HCT116 (cell line): ENCODE data around the gene HLA-DOA. TPM values are rescaled to one million over a fixed set of nuclear protein-coding genes. Genes with fewer than 3 reads are reported as not detected.
A peak's percentile ranks its signal among the peaks of the same experiment; 100 is the strongest.

Source experiments
- ATAC-seq: fragments of 200-7000 bp; cut with Tn5 transposase; 2 replicates; pipeline ENCODE4 v1.9.1; 2020; ENCODE audit warnings: mild to moderate bottlenecking, moderate library complexity
- Bru-seq: library from RNA; stranded (reverse); fragments of 400-500 nt; gene quantifications from one replicate; lab custom pipeline; 2021; lab: Mats Ljungman, UMichigan
- BruChase-seq, 2 experiments: library from RNA; stranded (reverse); fragments of 400-500 nt; gene quantifications; one replicate each; lab custom pipeline; 2021; lab: Mats Ljungman, UMichigan
- BruUV-seq: library from RNA; stranded (reverse); fragments of 400-500 nt; replicated peaks from 2 replicates; lab custom pipeline; 2021; lab: Mats Ljungman, UMichigan
- CTCF ChIA-PET: fragments of 300-600 bp; sonication (Branson Sonifier 250); formaldehyde crosslinking; loops from one replicate; lab custom pipeline; 2021; ENCODE audit warnings: antibody characterized with exemption; lab: Charles Lee
- POLR2A ChIA-PET: fragments of 300-600, 350-600 bp; sonication (Branson Sonifier 250); formaldehyde crosslinking; loops from one replicate; lab custom pipeline; 2021; ENCODE audit warnings: antibody characterized with exemption; lab: Charles Lee
- RAD21 ChIA-PET, 2 experiments: fragments of 300-600 bp; sonication (Branson Sonifier 250); formaldehyde crosslinking; loops; one replicate each; lab custom pipeline; 2023; ENCODE audit warnings: low total read pairs in 2 of 2; ENCODE audit not compliant: uncharacterized antibody in 2 of 2, unreplicated experiment in 2 of 2, low non-redundant PET in 1 of 2; lab: Charles Lee
- DNase-seq: peaks from one replicate; pipeline ENCODE4 v3.0.0-alpha.2; 2010; ENCODE audit warnings: low read depth, low spot score
- H2AFZ ChIP-seq: fragments of 200-600 bp; shearing (Covaris generic), sonication (generic); 2 replicates; pipeline ENCODE4 v1.6.1; 2017; ENCODE audit warnings: low read depth, mixed run types, mixed read lengths, antibody characterized with exemption, low read length; ENCODE audit not compliant: poor library complexity, severe bottlenecking
- H3K27ac ChIP-seq: 2 replicates; pipeline ENCODE4 v1.5.1; 2012; ENCODE audit warnings: low read depth, low read length
- H3K27me3 ChIP-seq: fragments of 200-600 bp; sonication (generic); 2 replicates; pipeline ENCODE4 v1.6.1; 2016; ENCODE audit warnings: mixed run types, low read length, mixed read lengths; ENCODE audit not compliant: insufficient read depth
- H3K36me3 ChIP-seq, 2 experiments: fragments of 200-500 bp in 1 of 2; fragments of 200-600 bp in 1 of 2; sonication (Bioruptor generic) in 1 of 2; sonication (generic) in 1 of 2; 2 replicates each; pipeline versions ENCODE4 v1.5.1 to v1.6.1; 2014 to 2016; ENCODE audit warnings: low read length in 2 of 2, inconsistent platforms in 1 of 2, mixed read lengths in 1 of 2, mixed run types in 1 of 2; ENCODE audit not compliant: insufficient read depth in 2 of 2, control insufficient read depth in 1 of 2
- H3K4me1 ChIP-seq, 2 experiments: fragments of 200-600 bp in 1 of 2; sonication (generic) in 1 of 2; 2 replicates each; pipeline versions ENCODE4 v1.5.1 to v1.6.1; 2012 to 2017; ENCODE audit warnings: low read length in 2 of 2, inconsistent platforms in 1 of 2, mild to moderate bottlenecking in 1 of 2, mixed read lengths in 1 of 2, mixed run types in 1 of 2, moderate library complexity in 1 of 2; ENCODE audit not compliant: insufficient read depth in 2 of 2, control insufficient read depth in 1 of 2
- H3K4me2 ChIP-seq: fragments of 200-600 bp; sonication (generic); 2 replicates; pipeline ENCODE4 v1.6.1; 2017; ENCODE audit warnings: mixed run types, low read length, mixed read lengths
- H3K4me3 ChIP-seq, 2 experiments: fragments of 200-600 bp in 1 of 2; sonication (generic) in 1 of 2; replicated peaks in 1 of 2; 2 replicates each; pipeline ENCODE4 v1.5.1; 2011 to 2016; ENCODE audit warnings: low read length in 2 of 2, control low read depth in 1 of 2, low read depth in 1 of 2, mild to moderate bottlenecking in 1 of 2, mixed read lengths in 1 of 2, mixed run types in 1 of 2
- H3K79me2 ChIP-seq: fragments of 200-600 bp; sonication (generic); 2 replicates; pipeline ENCODE4 v1.6.1; 2017; ENCODE audit warnings: mild to moderate bottlenecking, mixed run types, low read length, moderate library complexity, mixed read lengths; ENCODE audit not compliant: insufficient read depth
- H3K9ac ChIP-seq: fragments of 200-600 bp; sonication (generic); 2 replicates; pipeline ENCODE4 v1.6.1; 2016; ENCODE audit warnings: low read length, mixed read lengths
- H3K9me2 ChIP-seq: fragments of 200-600 bp; sonication (generic), shearing (Covaris generic); 2 replicates; pipeline ENCODE4 v1.6.1; 2017; ENCODE audit warnings: mixed run types, mild to moderate bottlenecking, moderate library complexity; ENCODE audit not compliant: insufficient read depth
- H3K9me3 ChIP-seq, 2 experiments: fragments of 200-500 bp in 1 of 2; fragments of 200-600 bp in 1 of 2; sonication (Bioruptor generic) in 1 of 2; sonication (generic) in 1 of 2; 2 replicates each; pipeline ENCODE4 v1.6.1; 2014 to 2017; ENCODE audit warnings: low read length in 2 of 2, mixed read lengths in 2 of 2, inconsistent platforms in 1 of 2, low read depth in 1 of 2, mild to moderate bottlenecking in 1 of 2, mixed run types in 1 of 2, moderate library complexity in 1 of 2; ENCODE audit not compliant: control insufficient read depth in 1 of 2, insufficient read depth in 1 of 2
- H4K20me1 ChIP-seq: fragments of 200-600 bp; sonication (generic), shearing (Covaris generic); 2 replicates; pipeline ENCODE4 v1.6.1; 2017; ENCODE audit warnings: mixed run types, mild to moderate bottlenecking, moderate library complexity; ENCODE audit not compliant: insufficient read depth
- CBX3 ChIP-seq: IDR thresholded peaks from 2 replicates; pipeline ENCODE4 v1.6.1; 2012; ENCODE audit warnings: low read depth
- CEBPB ChIP-seq: IDR thresholded peaks from 2 replicates; pipeline ENCODE4 v1.6.1; 2012; ENCODE audit warnings: low read depth
- EGR1 ChIP-seq: IDR thresholded peaks from 2 replicates; pipeline ENCODE4 v1.6.1; 2012; ENCODE audit warnings: low read depth
- ELF1 ChIP-seq: IDR thresholded peaks from 2 replicates; pipeline ENCODE4 v1.6.1; 2012; ENCODE audit warnings: low read depth, borderline replicate concordance
- EZH2 ChIP-seq: fragments of 200-600 bp; sonication (generic); IDR thresholded peaks from 2 replicates; pipeline ENCODE4 v1.6.1; 2017; ENCODE audit warnings: antibody characterized with exemption, mixed run types
- EZH2phosphoT487 ChIP-seq: fragments of 200-600 bp; IDR thresholded peaks from 2 replicates; pipeline ENCODE4 v1.6.1; 2018; ENCODE audit warnings: antibody characterized with exemption, borderline replicate concordance
- FOSL1 ChIP-seq: IDR thresholded peaks from 2 replicates; pipeline ENCODE4 v1.6.1; 2012; ENCODE audit warnings: low read depth
- SRF ChIP-seq: IDR thresholded peaks from 2 replicates; pipeline ENCODE4 v1.6.1; 2012; ENCODE audit warnings: low read depth
- TCF7L2 ChIP-seq: IDR thresholded peaks from 2 replicates; pipeline ENCODE4 v1.7.0; 2011; ENCODE audit warnings: borderline replicate concordance, inconsistent platforms; ENCODE audit not compliant: insufficient read depth, insufficient read length; ENCODE audit errors: extremely low read depth
- ZFX ChIP-seq: fragments of 450-650 bp; IDR thresholded peaks from 2 replicates; pipeline ENCODE4 v1.6.1; 2017
- intact Hi-C: fragments of 100-400 bp; cut with micrococcal nuclease; formaldehyde crosslinking; loops from 2 replicates; pipeline ENCODE4 v1.10.0; 2022
- long read RNA-seq: library from polyadenylated mRNA; unstranded; transcript quantifications from one replicate; pipeline ENCODE4 v2.0.0, GENCODE V29; 2021; ENCODE audit not compliant: unreplicated experiment
- polyA plus RNA-seq: library from polyadenylated mRNA; unstranded; fragments of >200 nt; gene quantifications from 2 replicates; pipeline ENCODE4 v1.2.1, GENCODE V29; 2012; ENCODE audit warnings: missing spikeins
- total RNA-seq: library from RNA; stranded (reverse); gene quantifications from one replicate; pipeline ENCODE4 v1.2.1, GENCODE V29; 2021; ENCODE audit not compliant: unreplicated experiment
- TF ChIP-seq, protein P1 (sequence below): IDR thresholded peaks from 2 replicates; pipeline ENCODE4 v1.6.1; 2012
- TF ChIP-seq, protein P2 (sequence below), 3 experiments: fragments of 200-600 bp in 1 of 3; sonication (generic) in 1 of 3; IDR thresholded peaks in 2 of 3; conservative IDR thresholded peaks in 1 of 3; 2 replicates each; pipeline ENCODE4 v1.5.1; 2012 to 2017; ENCODE audit warnings: low read depth in 2 of 3, low read length in 2 of 3, antibody characterized with exemption in 1 of 3, borderline replicate concordance in 1 of 3, control low read depth in 1 of 3, mild to moderate bottlenecking in 1 of 3, mixed read lengths in 1 of 3, mixed run types in 1 of 3, moderate library complexity in 1 of 3; ENCODE audit not compliant: insufficient read depth in 1 of 3

Gene HLA-DOA
- total RNA-seq (0.39 TPM), Bru-seq, nascent RNA (percentile 22 among the genes with signal in this experiment), BruChase-seq, experiment 1, labeled RNA remaining after a 6-hour chase (percentile 36 among the genes with signal in this experiment), BruChase-seq, experiment 2, labeled RNA remaining after a 2-hour chase (percentile 27 among the genes with signal in this experiment)
- 0.30 and 0.32 TPM in 2 replicates for polyA plus RNA-seq
- long read RNA-seq: 0 reads

DNA sequence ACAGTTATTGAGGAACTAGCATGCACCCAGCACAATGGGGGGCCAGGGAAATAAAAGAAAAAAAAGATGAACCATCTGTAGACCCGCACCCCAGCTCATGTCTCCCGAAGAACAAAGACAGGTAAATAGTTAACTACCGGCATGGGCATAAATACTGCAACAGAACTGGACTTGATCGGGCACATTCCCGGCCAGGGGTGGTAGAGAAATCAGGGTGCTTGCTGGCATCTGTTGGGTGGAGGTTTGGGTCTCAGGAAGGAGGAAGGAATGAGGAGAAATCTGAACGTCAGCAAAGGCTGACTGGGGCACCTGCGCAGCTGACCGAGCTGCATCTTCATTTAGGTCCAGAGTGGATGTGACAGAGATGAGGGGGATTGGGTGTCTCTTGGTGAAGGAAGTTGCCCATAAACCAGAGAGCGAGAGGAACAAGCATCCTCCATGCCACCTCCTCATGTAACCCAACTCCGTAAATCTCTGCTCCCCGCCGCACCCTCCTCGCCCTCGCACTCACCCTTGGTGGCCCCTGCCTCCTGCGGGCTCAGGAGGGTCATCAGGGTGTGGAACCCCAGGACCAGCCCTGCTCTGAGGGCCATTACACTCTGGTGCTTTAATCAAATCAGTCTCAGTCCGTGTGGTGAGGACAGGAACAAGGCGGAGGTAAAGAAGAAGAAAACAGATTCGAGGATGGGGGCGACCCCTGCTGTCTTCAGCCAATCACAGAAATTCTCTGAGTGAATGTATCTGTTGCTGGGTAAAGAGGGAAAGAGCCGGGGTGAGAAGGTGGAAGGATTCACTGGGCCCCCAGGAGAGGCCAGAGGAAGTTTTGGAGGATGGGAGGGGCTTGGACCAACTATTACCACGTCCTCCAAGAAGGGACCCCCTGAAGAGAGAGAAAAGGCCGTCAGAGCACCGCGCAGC lies at the start of gene HLA-DOA:
Gene HLA-DOA, minus strand, starts transcription at position 648 of the 918 bp plus-strand sequence.
- intact Hi-C loops: no loop called here
- ChIA-PET RAD21 (no interaction called here), POLR2A (no interaction called here), CTCF (interaction anchor here (1.0 kb wide), 1 partner anchor 76 kb away, joined by 3 read pairs; no protein-coding TSS in a partner anchor)
- H3K4me1 ChIP-seq: no peaks in the 10 kb centered on the region; a peak in 1 of 4 replicates
- 0 out of 2 replicates have a peak within 1 kb of the TSS, but pooled peaks have one; percentile 11 for H3K4me2 ChIP-seq
- peak; percentile 88 for ATAC-seq
- no peaks in the 10 kb centered on the region for H3K36me3 ChIP-seq
- H3K9ac ChIP-seq: no peak within 1 kb of the TSS
- H4K20me1 ChIP-seq: no peaks in the 10 kb centered on the region
- H3K9me2 ChIP-seq: no peaks in the 10 kb centered on the region
- TF ChIP-seq EGR1: no peak
- TF ChIP-seq FOSL1: no peak
- no peak for TF ChIP-seq ELF1
- no peak for TF ChIP-seq SRF
- TF ChIP-seq CBX3: no peak
- no peak for TF ChIP-seq EZH2
- TF ChIP-seq TCF7L2: no peak
- TF ChIP-seq CEBPB: no peak
- TF ChIP-seq ZFX: no peak
- TF ChIP-seq EZH2phosphoT487: no peak
- TF ChIP-seq, protein P1, sequence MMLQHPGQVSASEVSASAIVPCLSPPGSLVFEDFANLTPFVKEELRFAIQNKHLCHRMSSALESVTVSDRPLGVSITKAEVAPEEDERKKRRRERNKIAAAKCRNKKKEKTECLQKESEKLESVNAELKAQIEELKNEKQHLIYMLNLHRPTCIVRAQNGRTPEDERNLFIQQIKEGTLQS: no peak
- TF ChIP-seq, protein P2, sequence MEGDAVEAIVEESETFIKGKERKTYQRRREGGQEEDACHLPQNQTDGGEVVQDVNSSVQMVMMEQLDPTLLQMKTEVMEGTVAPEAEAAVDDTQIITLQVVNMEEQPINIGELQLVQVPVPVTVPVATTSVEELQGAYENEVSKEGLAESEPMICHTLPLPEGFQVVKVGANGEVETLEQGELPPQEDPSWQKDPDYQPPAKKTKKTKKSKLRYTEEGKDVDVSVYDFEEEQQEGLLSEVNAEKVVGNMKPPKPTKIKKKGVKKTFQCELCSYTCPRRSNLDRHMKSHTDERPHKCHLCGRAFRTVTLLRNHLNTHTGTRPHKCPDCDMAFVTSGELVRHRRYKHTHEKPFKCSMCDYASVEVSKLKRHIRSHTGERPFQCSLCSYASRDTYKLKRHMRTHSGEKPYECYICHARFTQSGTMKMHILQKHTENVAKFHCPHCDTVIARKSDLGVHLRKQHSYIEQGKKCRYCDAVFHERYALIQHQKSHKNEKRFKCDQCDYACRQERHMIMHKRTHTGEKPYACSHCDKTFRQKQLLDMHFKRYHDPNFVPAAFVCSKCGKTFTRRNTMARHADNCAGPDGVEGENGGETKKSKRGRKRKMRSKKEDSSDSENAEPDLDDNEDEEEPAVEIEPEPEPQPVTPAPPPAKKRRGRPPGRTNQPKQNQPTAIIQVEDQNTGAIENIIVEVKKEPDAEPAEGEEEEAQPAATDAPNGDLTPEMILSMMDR (IDR thresholded peaks at IDR 0.05 in 2 of 3, conservative IDR thresholded peaks at IDR 0.05 in 1 of 3; ENCODE audit: borderline replicate concordance in 1 of 3, insufficient read depth in 1 of 3, low read depth in 2 of 3, low read length in 2 of 3): no peak
- no peaks in the 10 kb centered on the region for H3K27me3 ChIP-seq
- peak within 1 kb of the TSS; percentile 54 for H2AFZ ChIP-seq
- H3K27ac ChIP-seq: no peak within 1 kb of the TSS
- no peaks in the 10 kb centered on the region for H3K9me3 ChIP-seq
- peak; percentile 28 for DNase-seq
- no TSS peak for BruUV-seq
- H3K79me2 ChIP-seq: no peaks in the 10 kb centered on the region
- no peak within 1 kb of the TSS for H3K4me3 ChIP-seq
